ENCODE measurements around the gene GDPD3.

DNA sequence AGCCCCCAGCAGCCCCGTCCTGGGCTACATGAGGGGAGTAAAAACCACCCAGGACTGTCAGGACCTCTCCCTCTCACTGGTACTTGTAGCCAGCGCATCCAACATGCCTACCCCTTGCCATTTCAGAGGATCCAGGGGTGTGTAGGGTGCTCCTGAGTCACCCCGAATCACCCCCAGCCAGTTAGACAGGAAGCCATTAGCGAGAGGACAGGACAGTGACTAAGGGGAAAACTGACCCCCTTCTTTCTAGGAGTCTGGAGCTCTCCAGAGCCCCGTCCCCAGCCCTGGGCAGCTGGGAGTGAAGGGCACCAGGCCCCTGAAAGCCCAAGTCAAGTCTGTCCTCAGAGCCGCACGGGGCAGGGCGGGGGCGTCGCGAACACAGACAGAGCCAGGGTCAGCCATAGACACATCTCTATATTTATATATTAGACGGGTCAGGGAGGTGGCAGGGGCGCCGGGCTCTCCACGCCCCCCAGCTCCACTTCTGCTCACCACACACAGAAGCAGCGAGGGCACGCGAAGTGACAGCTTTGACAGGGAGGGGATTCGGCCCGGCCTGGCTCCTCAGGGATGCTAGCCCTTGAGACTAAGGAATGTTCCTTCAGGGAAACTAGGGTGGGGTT, 485 bp upstream of the GDPD3 start:
- no peak for TF ChIP-seq POLR2AphosphoS5 (IDR thresholded peaks at IDR 0.05; ENCODE audit: low read depth, low read length)
- TF ChIP-seq POLR2A (IDR thresholded peaks at IDR 0.05; ENCODE audit: low read depth, low read length), result no peak

Measured in GM12892 (cell line).